ENCODE results near the gene CAPN7. TPM values are rescaled to one million over a fixed set of nuclear protein-coding genes. Genes with fewer than 3 reads are reported as not detected.
A peak's percentile ranks its signal among the peaks of the same experiment; 100 is the strongest.

CAPN7 gene
- total RNA-seq, 3 donors from 2014 or later, result 79.0 to 112 (median 91.4) TPM

DNA sequence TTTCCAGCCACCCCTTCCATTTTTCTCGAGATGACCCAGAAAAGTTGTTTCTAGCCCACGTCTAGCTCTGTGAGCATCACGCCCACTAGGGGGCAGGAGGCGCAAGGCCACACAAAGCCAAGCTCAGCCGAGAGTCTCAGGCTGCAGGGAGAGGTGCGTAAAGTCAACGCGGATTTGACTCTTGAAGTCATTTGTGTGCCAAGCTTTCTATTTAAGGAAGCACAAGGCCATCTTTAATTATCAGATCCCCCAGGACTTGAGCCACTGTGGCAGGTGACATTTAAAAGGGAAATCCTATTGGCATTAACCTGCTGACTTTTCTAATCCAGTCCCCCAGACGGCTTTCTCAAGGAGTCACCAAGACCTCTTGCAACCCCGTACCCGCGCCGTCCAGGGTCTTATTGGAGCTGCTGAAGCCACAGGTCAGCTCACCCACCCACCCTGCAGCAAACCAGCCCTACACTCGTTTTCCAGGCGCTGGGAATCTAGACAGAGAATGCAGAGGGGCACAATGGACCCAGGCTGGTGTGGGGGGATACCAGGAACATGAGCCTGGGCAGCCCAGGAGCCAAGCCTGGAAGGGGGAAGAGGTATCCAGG lies 62.1 kb downstream of the CAPN7 start:
- Histone ChIP-seq H3K4me3 (no peak overlapping the region), H3K27ac (peak overlapping the region; percentile 90 to 96), H3K36me3 (no peaks in the 10 kb centered on the region), H3K27me3 (no peaks in the 10 kb centered on the region), H3K9me3 (no peaks in the 10 kb centered on the region), H3K4me1 (peaks cover 0 to 8% of the 10 kb centered on the region in 2 donors)
- intact Hi-C loops (cut with DNase I; ENCODE audit: low total_unique reads), result loop anchor here (10.0 kb wide), 1 partner anchor 117 kb away; no protein-coding TSS in a partner anchor
- DNase-seq (ENCODE audit: low spot score in 2 of 2), result peak; percentile 78 to 82
- TF ChIP-seq, protein P1, sequence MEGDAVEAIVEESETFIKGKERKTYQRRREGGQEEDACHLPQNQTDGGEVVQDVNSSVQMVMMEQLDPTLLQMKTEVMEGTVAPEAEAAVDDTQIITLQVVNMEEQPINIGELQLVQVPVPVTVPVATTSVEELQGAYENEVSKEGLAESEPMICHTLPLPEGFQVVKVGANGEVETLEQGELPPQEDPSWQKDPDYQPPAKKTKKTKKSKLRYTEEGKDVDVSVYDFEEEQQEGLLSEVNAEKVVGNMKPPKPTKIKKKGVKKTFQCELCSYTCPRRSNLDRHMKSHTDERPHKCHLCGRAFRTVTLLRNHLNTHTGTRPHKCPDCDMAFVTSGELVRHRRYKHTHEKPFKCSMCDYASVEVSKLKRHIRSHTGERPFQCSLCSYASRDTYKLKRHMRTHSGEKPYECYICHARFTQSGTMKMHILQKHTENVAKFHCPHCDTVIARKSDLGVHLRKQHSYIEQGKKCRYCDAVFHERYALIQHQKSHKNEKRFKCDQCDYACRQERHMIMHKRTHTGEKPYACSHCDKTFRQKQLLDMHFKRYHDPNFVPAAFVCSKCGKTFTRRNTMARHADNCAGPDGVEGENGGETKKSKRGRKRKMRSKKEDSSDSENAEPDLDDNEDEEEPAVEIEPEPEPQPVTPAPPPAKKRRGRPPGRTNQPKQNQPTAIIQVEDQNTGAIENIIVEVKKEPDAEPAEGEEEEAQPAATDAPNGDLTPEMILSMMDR (IDR thresholded peaks at IDR 0.05), result peak; percentile 81 to 96 (median 94)
- no peak for TF ChIP-seq POLR2A (IDR thresholded peaks at IDR 0.05)
- peak; percentile 58 to 75 (median 67) for TF ChIP-seq POLR2AphosphoS5 (IDR thresholded peaks at IDR 0.05)

DNA sequence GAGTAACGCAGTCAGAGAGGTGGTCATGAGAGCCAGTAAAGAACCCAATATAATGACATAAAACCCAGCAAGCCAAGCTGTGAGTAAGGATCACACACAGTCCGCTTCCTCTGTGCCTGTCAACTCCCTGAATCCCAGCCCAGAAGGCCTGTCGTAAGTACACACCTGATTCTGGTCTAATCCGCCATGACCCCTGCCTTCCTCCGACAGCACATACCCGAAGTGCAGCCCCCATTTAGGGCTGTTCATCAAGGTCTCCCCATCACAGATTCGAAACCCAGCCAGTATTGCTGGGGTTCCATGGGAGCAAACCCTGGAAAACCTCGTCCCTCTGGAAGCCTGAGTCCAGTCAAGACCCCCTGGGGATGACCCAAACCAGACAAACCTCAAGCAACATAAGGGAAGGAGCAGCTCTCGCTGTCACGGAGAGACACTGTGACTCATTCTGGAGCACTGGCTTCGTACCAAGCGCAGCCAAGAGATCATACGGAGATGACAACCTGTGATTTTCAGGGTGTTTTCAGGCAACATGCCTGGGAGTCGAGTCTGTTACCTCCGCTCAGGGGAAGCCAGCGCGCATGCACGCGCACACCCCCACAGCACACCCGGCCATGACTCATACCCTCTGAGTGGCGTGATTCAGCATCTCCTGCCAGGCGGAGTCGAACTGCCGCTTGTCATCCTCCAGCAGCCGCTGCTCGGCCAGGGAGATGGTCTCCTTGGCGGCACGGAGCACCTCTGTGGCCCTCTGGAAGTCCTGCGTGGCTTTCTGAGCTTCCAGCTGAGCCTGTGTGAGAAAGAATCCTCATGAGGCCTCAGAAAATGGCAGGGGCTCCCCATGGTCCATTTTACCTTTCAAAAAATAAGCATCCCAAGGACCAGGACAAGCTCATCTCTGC lies 63.3 kb downstream of the CAPN7 start:
- no peaks in the 10 kb centered on the region for H3K9me3 ChIP-seq
- peak overlapping the region; percentile 90 to 96 for H3K27ac ChIP-seq
- peaks cover 0 to 8% of the 10 kb centered on the region in 2 donors for H3K4me1 ChIP-seq
- peak; percentile 59 to 87 (median 80) for TF ChIP-seq POLR2AphosphoS5 (IDR thresholded peaks at IDR 0.05)
- TF ChIP-seq, protein P1 (IDR thresholded peaks at IDR 0.05), result no peak
- TF ChIP-seq POLR2A (IDR thresholded peaks at IDR 0.05), result no peak
- no peaks in the 10 kb centered on the region for H3K36me3 ChIP-seq
- H3K27me3 ChIP-seq, result no peaks in the 10 kb centered on the region
- peak; percentile 86 to 90 for DNase-seq (ENCODE audit: low spot score in 2 of 2)
- intact Hi-C loops (cut with DNase I; ENCODE audit: low total_unique reads), result loop anchor here (10.0 kb wide), 1 partner anchor 115 kb away; no protein-coding TSS in a partner anchor
- peak overlapping the region in 2 of 3 donors; percentile 5 to 57 for H3K4me3 ChIP-seq

DNA sequence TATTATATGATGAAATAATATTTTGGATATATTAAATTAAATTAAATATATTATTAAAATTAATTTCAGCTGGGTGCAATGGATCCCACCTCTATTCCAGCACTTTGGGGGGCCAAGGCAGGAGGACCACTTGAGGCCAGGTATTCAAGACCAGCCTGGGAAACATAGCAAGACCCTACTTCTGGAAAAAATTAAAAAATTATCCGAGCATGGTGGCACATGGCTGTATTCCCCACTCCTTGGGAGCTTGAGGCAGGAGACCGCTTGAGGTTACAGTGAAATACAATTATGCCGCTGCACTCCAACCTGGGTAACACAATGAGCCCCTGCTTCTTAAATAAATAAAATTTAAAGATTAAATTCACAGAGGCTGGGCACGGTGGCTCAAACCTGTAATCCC lies 65.0 kb downstream of the CAPN7 start:
- Histone ChIP-seq H3K27ac (peak overlapping the region; percentile 59), H3K4me3 (no peak overlapping the region), H3K4me1 (peaks cover 0 to 8% of the 10 kb centered on the region in 2 donors), H3K27me3 (no peaks in the 10 kb centered on the region), H3K36me3 (no peaks in the 10 kb centered on the region), H3K9me3 (no peaks in the 10 kb centered on the region)
- no peak for DNase-seq (ENCODE audit: low spot score in 2 of 2)
- no peak for TF ChIP-seq POLR2AphosphoS5 (IDR thresholded peaks at IDR 0.05)
- TF ChIP-seq, protein P1 (IDR thresholded peaks at IDR 0.05), result no peak
- no peak for TF ChIP-seq POLR2A (IDR thresholded peaks at IDR 0.05)
- intact Hi-C loops (cut with DNase I; ENCODE audit: low total_unique reads), result no loop called here

DNA sequence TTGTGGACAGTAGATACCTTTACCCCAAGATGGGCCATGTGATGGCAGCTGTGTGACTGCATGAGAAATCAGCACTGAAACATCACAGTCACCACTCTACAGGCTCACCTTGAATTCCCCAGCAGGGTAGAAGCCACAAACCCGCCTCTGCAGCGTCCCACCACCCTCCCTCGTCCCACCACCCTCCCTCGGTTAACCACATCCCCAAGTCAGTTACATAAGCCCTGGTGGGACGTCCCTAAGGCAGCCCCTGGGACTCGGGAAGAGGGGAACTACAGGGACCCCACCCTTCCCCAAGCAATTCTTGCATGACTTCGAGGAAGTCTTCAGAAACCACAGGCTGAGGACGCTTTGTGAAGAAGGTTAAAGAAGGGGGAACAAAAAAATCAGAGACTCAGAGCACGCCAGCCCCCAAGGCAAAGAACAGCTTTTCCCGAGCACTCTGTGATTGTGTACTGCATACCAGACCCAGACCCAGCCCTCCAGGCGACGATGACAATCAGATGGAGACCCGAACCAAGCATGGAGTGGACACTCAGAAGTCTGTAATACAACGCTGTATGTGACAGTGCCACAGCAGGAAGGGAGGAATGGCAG lies 65.8 kb downstream of the CAPN7 start:
- Histone ChIP-seq H3K4me1 (peaks cover 0 to 8% of the 10 kb centered on the region in 2 donors), H3K9me3 (no peaks in the 10 kb centered on the region), H3K27ac (peak overlapping the region; percentile 59), H3K4me3 (no peak overlapping the region), H3K27me3 (no peaks in the 10 kb centered on the region), H3K36me3 (no peaks in the 10 kb centered on the region)
- TF ChIP-seq POLR2A (IDR thresholded peaks at IDR 0.05) (no peak), POLR2AphosphoS5 (IDR thresholded peaks at IDR 0.05) (peak in 1 of 3 donors; percentile 20)
- intact Hi-C loops (cut with DNase I; ENCODE audit: low total_unique reads), result no loop called here
- no peak for DNase-seq (ENCODE audit: low spot score in 2 of 2)

DNA sequence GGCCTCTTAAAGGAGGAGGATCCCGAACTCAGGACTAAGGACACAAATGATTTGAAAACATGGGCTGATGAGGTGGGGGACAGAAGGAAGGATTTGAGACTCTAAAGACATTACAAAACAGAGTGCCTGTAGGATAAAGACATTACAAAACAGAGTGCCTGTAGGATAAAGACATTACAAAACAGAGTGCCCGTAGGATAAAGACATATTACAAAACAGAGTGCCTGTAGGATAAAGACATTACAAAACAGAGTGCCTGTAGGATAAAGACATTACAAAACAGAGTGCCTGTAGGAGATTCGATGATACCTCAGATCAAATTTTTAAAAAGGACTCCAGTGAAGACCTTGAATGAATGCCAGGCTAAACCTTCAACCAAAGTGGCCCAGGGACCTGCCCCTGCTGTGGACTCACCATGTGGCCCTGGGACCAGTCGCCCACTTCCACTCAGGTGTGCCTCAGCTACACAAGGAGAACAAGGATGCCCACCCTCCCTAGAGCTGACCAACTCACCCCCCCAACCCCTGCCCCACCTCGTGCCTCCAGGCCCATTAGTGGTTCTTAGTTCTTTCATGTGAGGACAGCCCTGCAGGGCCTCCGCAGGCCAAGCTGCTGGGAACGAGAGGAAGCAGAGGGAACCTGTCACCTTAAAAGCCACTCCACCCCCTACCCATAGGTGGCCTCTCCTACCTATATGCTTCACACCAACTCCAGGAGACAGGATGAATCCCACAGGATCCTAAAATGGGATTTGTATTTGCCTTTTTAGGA lies 66.6 kb downstream of the CAPN7 start:
- TF ChIP-seq POLR2AphosphoS5 (IDR thresholded peaks at IDR 0.05) (no peak), POLR2A (IDR thresholded peaks at IDR 0.05) (no peak)
- TF ChIP-seq, protein P1 (IDR thresholded peaks at IDR 0.05), result no peak
- DNase-seq (ENCODE audit: low spot score in 2 of 2), result no peak
- H3K4me3 ChIP-seq, result no peak overlapping the region
- H3K9me3 ChIP-seq, result no peaks in the 10 kb centered on the region
- intact Hi-C loops (cut with DNase I; ENCODE audit: low total_unique reads), result no loop called here
- no peaks in the 10 kb centered on the region for H3K27me3 ChIP-seq
- peak overlapping the region; percentile 59 to 69 for H3K27ac ChIP-seq
- peaks cover 0 to 8% of the 10 kb centered on the region in 2 donors for H3K4me1 ChIP-seq
- no peaks in the 10 kb centered on the region for H3K36me3 ChIP-seq
